Ascending aorta (tissue), 2 donors: ENCODE results near the gene OSBPL10. TPM values are rescaled to one million over a fixed set of nuclear protein-coding genes. Genes with fewer than 3 reads are reported as not detected.

Experiments
- DNase-seq, 2 donors: peaks; one replicate each; pipeline ENCODE4 v3.0.0-alpha.2; 2019; ENCODE audit warnings: low spot score in 2 of 2
- H3K27ac ChIP-seq, 2 donors: fragments of 200-600 bp; sonication (generic); one replicate each; pipeline ENCODE4 v1.5.1; 2016 to 2017; ENCODE audit warnings: mild to moderate bottlenecking in 1 of 2
- H3K27me3 ChIP-seq: fragments of 200-600 bp; sonication (generic); one replicate; pipeline ENCODE4 v1.5.1; 2017
- H3K36me3 ChIP-seq, 2 donors: fragments of 200-600 bp; sonication (generic); one replicate each; pipeline ENCODE4 v1.5.1; 2016
- H3K4me1 ChIP-seq, 2 donors: fragments of 200-600 bp; sonication (generic); one replicate each; pipeline ENCODE4 v1.5.1; 2016 to 2017; ENCODE audit warnings: mild to moderate bottlenecking in 1 of 2
- H3K4me3 ChIP-seq, 2 donors: fragments of 200-600 bp; sonication (generic); one replicate each; pipeline ENCODE4 v1.5.1; 2016 to 2017; ENCODE audit warnings: mild to moderate bottlenecking in 1 of 2
- H3K9me3 ChIP-seq, 2 donors: fragments of 200-600 bp; sonication (generic); one replicate each; pipeline ENCODE4 v1.5.1; 2016
- intact Hi-C: fragments of 100-400 bp; cut with DNase I; formaldehyde crosslinking; loops from one replicate; pipeline ENCODE4 v1.15.1; 2023
- total RNA-seq: library from RNA; depleted of rRNA; stranded (reverse); fragments of >200 nt; gene quantifications from one replicate; pipeline ENCODE4 v1.1.0, GENCODE V29; 2016
- TF ChIP-seq, protein P1 (sequence below), 3 experiments: fragments of 200-600 bp in 2 of 3; fragments of 450-650 bp in 1 of 3; sonication (generic) in 2 of 3; IDR thresholded peaks; one replicate each; pipeline ENCODE4 v1.5.1; 2016 to 2019; ENCODE audit warnings: antibody characterized with exemption in 3 of 3, mild to moderate bottlenecking in 1 of 3, moderate library complexity in 1 of 3

The OSBPL10 gene
- total RNA-seq, 1 donor from 2014 or later, result 169 TPM

DNA sequence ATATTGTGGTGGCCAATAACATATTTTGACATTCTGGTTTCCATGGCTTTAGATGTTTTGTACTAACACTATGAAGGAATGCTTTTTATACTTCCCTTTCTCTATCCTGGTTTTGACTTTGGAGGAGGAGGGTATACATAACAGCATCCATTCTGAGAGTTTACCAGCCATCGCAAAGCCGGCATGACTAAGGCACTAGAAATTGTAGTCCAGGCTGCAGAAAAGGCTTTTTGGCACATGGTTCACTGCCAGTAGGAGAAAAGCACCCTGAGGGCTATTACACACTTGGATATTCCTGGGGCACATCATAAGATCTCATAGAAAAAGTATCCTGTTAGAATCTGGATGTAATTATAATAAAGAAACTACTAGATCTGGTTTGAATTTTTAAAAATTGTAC, 346.6 kb downstream of the OSBPL10 start:
- Histone ChIP-seq H3K27me3 (no peaks in the 10 kb centered on the region), H3K4me3 (no peak overlapping the region), H3K9me3 (no peaks in the 10 kb centered on the region), H3K27ac (no peak overlapping the region), H3K36me3 (peaks cover 24 to 38% of the 10 kb centered on the region in 2 donors), H3K4me1 (no peaks in the 10 kb centered on the region)
- TF ChIP-seq, protein P1, sequence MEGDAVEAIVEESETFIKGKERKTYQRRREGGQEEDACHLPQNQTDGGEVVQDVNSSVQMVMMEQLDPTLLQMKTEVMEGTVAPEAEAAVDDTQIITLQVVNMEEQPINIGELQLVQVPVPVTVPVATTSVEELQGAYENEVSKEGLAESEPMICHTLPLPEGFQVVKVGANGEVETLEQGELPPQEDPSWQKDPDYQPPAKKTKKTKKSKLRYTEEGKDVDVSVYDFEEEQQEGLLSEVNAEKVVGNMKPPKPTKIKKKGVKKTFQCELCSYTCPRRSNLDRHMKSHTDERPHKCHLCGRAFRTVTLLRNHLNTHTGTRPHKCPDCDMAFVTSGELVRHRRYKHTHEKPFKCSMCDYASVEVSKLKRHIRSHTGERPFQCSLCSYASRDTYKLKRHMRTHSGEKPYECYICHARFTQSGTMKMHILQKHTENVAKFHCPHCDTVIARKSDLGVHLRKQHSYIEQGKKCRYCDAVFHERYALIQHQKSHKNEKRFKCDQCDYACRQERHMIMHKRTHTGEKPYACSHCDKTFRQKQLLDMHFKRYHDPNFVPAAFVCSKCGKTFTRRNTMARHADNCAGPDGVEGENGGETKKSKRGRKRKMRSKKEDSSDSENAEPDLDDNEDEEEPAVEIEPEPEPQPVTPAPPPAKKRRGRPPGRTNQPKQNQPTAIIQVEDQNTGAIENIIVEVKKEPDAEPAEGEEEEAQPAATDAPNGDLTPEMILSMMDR (IDR thresholded peaks at IDR 0.05), result no peak
- no peak for DNase-seq
- intact Hi-C loops, result no loop called here

DNA sequence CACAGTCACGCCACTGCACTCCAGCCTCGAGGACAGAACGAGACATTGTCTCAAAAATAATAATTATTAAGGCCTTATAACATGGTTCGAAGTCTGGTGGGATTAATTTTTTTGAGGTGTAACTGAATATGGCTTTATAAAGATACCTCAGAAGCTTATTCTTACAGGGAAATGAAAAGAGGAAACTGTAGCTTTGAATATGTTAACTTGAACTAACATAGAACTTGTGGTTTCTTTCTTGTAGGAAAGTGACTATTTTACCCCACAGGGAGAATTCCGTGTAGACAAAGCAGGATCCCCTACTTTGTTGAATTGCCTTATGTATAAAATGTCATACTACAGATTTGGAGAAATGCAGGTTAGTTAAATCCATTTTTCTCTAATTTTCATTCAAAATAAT, 352.0 kb downstream of the OSBPL10 start:
- no peak overlapping the region for H3K27ac ChIP-seq
- no peaks in the 10 kb centered on the region for H3K27me3 ChIP-seq
- TF ChIP-seq, protein P1 (IDR thresholded peaks at IDR 0.05), result no peak
- H3K4me1 ChIP-seq, result no peaks in the 10 kb centered on the region
- intact Hi-C loops, result no loop called here
- H3K4me3 ChIP-seq, result no peak overlapping the region
- no peak for DNase-seq
- H3K36me3 ChIP-seq, result peaks cover 35 to 56% of the 10 kb centered on the region in 2 donors
- no peaks in the 10 kb centered on the region for H3K9me3 ChIP-seq

DNA sequence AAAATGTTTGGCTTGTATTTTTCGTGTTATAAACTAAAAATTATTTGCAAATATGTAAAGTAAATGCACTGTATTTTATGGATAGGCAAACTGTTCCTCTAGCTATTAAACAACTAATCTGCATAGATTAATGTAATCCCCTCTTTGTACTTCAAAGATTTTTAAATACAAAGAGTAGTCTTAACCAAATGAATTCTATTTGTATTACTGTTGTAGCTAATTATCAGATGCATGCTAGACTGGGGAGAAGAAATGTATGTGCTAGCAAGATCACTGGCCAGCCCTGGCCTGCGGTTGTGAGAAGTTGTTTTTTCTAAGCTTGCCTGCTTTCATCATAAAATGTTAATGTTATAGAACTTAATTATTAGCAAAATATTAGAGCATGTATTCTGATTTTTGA, 355.7 kb downstream of the OSBPL10 start:
- Histone ChIP-seq H3K9me3 (no peaks in the 10 kb centered on the region), H3K36me3 (peaks cover 31 to 36% of the 10 kb centered on the region in 2 donors), H3K27me3 (no peaks in the 10 kb centered on the region), H3K27ac (no peak overlapping the region), H3K4me1 (no peaks in the 10 kb centered on the region), H3K4me3 (no peak overlapping the region)
- TF ChIP-seq, protein P1 (IDR thresholded peaks at IDR 0.05), result no peak
- intact Hi-C loops, result no loop called here
- DNase-seq, result no peak

- Histone ChIP-seq H3K4me3 (no peak overlapping the region), H3K27ac (no peak overlapping the region), H3K9me3 (no peaks in the 10 kb centered on the region), H3K36me3 (peaks cover 24 to 28% of the 10 kb centered on the region in 2 donors), H3K4me1 (no peaks in the 10 kb centered on the region), H3K27me3 (no peaks in the 10 kb centered on the region)
- DNase-seq, result no peak
- TF ChIP-seq, protein P1 (IDR thresholded peaks at IDR 0.05), result no peak
- intact Hi-C loops, result no loop called here
These were observed 356.9 kb downstream of the OSBPL10 start for GRCh38 chr3:31624083-31624709.

DNA sequence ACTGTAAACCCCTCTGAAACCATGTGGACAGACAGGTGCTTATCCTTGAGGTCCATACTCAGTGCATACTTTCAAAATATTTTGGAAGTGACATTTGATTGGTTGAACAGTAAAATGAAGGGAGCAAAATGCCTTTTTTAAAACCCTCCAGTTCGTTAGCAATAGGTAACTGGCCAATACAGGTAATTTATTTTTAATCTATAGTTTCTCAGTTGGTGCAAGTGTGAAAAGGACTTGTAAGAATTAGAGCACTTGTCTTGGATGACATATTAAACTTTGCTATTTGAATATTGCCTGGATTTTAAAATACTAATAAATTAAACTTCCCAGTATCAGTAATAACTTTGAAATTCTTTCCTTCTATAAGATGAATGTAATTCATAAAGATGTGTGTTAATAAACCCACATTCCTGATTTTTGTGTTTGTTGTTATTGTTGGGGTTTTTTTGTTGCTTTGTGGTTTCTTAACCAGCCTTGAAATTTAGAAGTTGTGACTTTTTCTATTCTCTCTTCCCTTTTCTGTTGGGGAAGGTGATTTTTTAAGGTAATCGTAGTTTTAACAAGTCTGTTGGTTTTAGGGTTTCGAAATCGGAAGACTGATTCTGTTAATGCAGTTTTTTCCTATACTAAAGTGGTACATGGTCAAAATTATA, 358.3 kb downstream of the OSBPL10 start:
- peaks cover 24 to 28% of the 10 kb centered on the region in 2 donors for H3K36me3 ChIP-seq
- no peaks in the 10 kb centered on the region for H3K9me3 ChIP-seq
- H3K4me3 ChIP-seq, result no peak overlapping the region
- DNase-seq, result no peak
- no peak overlapping the region for H3K27ac ChIP-seq
- intact Hi-C loops, result no loop called here
- TF ChIP-seq, protein P1 (IDR thresholded peaks at IDR 0.05), result no peak
- H3K4me1 ChIP-seq, result no peaks in the 10 kb centered on the region
- no peaks in the 10 kb centered on the region for H3K27me3 ChIP-seq
